Uterus (tissue), 2 donors: ENCODE measurements around the gene ZNF236.

ENCODE experiments used
- POLR2A ChIP-seq, 2 donors: fragments of 450-650 bp; IDR thresholded peaks; one replicate each; pipeline ENCODE4 v1.6.1; 2016; ENCODE audit warnings: antibody characterized with exemption in 2 of 2, mild to moderate bottlenecking in 1 of 2, moderate library complexity in 1 of 2
- TF ChIP-seq, protein P1 (sequence below), 4 experiments: fragments of 200-600 bp in 2 of 4; fragments of 450-650 bp in 2 of 4; sonication (generic) in 2 of 4; IDR thresholded peaks; one replicate each; pipeline ENCODE4 v1.5.1; 2016 to 2019; ENCODE audit warnings: antibody characterized with exemption in 4 of 4, mild to moderate bottlenecking in 2 of 4, moderate library complexity in 1 of 4

DNA sequence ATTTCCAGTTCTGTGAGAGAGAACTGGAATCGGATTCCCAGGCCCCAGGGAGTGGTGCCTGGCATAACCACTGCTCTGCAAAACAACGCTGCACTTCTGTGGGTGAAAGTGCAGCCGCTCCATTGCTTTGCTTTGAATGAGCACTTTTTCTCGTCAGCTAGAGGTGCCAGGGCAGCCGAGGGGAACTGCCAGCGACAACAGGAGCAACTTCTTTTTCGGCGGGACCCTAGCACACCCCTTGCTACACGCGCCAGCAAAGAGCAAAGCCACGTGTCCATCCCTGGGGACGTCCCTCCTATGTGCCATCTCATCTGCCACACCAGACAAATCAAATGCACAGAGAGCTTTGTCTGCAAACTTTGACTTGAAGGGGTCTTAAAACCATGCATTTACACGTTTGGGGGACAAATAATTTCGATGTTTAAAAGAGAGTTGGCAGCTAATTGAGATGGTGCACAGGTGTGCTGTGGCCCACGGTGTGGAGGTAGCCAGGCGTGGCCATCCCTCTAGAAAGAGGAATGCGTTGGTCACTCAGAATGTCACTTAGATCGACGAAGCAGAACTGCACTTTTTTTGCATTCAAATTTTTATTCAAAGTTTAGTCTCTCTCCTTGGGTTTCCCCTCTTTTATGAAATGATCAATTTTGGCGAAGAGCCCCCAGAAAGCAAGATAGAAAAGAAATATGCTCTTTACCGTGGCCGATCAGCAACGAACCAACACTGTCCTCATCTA lies 158.5 kb downstream of the ZNF236 start:
- TF ChIP-seq, protein P1, sequence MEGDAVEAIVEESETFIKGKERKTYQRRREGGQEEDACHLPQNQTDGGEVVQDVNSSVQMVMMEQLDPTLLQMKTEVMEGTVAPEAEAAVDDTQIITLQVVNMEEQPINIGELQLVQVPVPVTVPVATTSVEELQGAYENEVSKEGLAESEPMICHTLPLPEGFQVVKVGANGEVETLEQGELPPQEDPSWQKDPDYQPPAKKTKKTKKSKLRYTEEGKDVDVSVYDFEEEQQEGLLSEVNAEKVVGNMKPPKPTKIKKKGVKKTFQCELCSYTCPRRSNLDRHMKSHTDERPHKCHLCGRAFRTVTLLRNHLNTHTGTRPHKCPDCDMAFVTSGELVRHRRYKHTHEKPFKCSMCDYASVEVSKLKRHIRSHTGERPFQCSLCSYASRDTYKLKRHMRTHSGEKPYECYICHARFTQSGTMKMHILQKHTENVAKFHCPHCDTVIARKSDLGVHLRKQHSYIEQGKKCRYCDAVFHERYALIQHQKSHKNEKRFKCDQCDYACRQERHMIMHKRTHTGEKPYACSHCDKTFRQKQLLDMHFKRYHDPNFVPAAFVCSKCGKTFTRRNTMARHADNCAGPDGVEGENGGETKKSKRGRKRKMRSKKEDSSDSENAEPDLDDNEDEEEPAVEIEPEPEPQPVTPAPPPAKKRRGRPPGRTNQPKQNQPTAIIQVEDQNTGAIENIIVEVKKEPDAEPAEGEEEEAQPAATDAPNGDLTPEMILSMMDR (IDR thresholded peaks at IDR 0.05): no peak
- TF ChIP-seq POLR2A (IDR thresholded peaks at IDR 0.05): no peak
